ENCODE data around the gene TVP23C.

Gene TVP23C

DNA sequence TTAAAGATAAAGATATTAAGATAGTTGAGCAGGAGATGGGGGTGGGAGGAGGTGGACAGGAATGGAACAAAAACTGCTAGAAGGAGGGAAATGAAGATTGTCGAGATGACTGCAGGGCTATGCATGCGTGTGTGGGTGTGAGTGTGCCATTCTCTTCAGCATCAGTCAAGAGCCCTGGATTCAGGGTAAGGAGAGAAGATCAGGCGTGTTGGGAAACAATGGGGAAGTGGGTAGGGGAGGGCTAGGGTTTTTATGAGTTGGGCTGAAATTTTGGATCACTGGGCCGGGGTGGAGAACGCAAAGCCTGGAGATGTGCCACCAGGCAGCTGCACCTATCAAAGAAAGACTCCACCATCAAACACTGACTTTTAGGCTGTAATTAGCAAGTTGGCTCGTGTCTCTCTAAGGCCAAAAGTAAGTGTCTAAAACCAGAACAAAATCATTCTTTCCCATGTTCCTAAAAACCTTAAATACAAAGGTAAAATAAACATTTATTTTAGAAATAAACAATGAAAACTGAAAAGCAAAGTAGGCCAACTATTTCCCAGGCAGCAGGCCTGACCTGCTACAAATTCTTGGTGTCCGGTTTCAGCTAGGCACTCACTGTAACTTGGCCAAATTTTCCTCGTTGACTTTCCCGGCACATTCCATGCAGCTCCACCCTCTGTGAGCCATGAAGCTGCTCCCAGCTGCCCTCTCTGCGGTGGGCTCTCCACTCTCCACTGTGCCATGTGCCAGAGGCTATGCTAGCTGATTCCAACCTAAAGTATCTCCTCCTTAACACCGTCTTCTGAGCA, 100.1 kb downstream of the TVP23C start:
- DNase-seq = no peak

DNA sequence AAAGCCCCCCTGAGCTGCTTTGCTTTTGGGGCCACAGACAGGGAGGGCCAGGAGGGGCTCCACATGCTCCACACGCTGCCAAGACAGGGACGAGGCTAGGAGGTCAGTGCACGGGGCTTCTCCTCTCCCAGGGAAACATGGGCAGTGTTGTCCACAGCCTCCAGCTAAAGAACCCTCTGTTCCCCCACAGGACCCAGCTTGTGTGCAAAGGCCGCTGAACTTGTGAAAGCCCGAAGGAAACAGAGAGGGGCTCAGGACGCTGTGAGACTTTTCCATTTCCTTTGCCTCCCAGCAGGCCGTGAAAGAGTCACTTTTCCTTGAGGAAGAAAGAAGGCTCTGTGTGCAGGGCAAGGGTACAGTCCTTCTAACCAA, 105.6 kb downstream of the TVP23C start:
- DNase-seq = no peak

DNA sequence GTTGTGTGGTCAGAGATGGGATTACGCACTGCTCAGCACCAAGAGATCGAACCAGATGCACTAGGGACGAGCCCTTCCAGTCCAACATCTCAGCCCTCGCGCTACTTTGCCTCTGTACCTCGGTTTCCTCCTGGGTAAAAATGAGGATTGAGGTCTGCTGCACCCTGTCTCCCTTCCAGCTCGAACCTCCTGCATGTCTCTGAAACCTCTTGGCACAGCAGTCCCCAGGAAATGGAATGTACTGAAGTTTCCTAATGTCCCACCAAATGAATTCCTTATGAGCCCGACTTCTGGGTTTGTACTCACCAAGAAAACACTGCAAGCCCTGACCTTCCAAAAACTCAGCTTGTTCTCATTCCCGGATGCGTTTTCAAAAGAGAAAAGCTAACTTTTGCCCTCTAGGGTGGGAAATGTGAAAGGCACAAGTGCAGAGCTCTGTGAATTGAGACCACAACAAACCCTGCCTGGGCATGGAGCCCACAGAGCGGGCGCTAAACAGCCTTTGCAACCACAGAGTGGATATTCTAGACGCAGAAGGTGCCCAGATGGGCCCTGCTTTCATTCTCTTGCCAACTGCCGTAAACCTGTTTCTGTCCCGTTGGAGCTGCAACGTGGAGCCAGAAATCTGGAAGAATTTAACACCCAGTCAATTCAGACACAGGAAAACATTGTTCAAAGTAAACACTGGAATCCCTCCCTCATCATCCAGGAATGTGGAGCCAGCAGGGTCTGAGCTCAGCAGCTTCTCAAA, 106.1 kb downstream of the TVP23C start:
- DNase-seq = no peak

DNA sequence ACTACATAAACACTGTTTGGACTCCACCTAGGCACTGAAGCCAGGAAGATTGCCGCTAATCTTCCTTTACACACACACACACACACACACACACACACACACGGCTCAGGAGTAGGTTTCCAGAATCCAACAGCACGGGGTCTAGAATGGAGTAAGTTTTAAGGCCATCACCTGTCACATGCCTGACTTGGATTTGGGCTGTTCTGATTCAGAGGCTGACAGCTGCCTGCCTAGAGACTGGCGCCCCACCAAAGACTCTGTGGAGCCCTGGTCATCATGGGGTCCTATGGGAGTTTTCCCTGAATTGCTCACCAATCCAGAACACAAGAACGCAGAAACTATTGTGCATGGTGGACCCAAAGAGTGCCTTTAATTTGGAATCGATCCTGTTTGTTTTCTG, 106.8 kb downstream of the TVP23C start:
- DNase-seq = no peak

DNA sequence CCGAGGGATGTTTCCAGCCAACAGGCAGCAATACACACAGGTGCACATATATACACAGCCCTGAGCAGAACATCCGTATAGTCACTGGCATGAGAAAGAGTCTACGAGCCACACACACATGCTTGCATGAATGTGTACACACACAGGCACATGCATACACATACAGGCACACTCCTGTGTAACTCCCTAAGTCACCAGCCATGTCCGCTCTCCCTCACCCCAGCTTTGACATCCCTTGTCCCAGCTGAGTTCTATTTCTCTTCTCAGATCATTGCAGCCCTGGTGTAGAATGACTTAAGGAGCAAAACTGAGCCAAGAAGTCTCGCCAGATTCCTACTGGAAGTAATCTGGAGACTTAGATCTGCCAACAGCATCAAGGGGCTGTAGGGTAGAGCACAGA, 108.9 kb downstream of the TVP23C start:
- no peak for DNase-seq

- DNase-seq = no peak
These were observed 109.5 kb downstream of the TVP23C start for GRCh38 chr17:15453782-15454181.

GRCh38 chr17:15453246-15453645, 110.0 kb downstream of the TVP23C start:
- DNase-seq = no peak

GRCh38 chr17:15452746-15453145, 110.5 kb downstream of the TVP23C start:
- DNase-seq = no peak
